Measurements from ENCODE around the gene CMTR2. TPM values are rescaled to one million over a fixed set of nuclear protein-coding genes. Genes with fewer than 3 reads are reported as not detected.

The CMTR2 gene
- total and polyA plus RNA-seq, 2 experiments from 2014 or later, result 6.0 to 19.0 TPM

DNA sequence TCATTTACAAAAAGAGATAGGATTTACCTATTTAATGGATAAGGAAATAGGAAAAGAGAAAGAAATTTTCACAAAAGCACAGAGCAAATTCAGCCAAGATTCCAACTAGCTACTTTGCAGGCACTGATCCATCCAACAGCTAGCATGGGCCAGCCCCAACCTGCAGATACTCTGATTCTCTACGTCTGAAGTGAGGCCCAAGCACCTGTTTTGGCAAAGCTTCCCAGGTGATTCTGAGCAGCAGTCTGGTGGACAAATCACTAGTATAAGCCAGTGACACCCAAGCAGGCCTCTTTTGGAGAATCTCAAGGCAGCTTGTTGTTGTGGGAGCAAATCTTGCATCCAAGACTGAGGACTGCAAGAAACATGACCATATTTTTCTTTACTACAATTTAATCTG is 48.4 kb upstream of the CMTR2 start:
- Histone ChIP-seq H2AFZ (no peak overlapping the region), H3K4me3 (no peak overlapping the region), H3K9me2 (ENCODE audit: insufficient read depth) (no peaks in the 10 kb centered on the region), H3F3A (replicated peaks; ENCODE audit: low read depth) (no peaks in the 10 kb centered on the region), H3K36me3 (ENCODE audit: insufficient read depth) (no peaks in the 10 kb centered on the region), H3K4me2 (no peak overlapping the region), H3K4me1 (ENCODE audit: insufficient read depth) (no peaks in the 10 kb centered on the region), H4K20me1 (replicated peaks; ENCODE audit: insufficient read depth) (no peaks in the 10 kb centered on the region), H3K27ac (ENCODE audit: low read depth) (no peak overlapping the region), H3K27me3 (ENCODE audit: insufficient read depth) (no peaks in the 10 kb centered on the region), H3K79me2 (replicated peaks; ENCODE audit: insufficient read depth) (no peaks in the 10 kb centered on the region)
- DNase-seq (ENCODE audit: low spot score) (no peak), ATAC-seq (no peak)
- no peaks in the 10 kb centered on the region; the same call in 2 of the 3 replicates for H3K4me1 Mint-ChIP-seq
- no peak overlapping the region for H3K27ac Mint-ChIP-seq
- TF ChIP-seq, protein P1, sequence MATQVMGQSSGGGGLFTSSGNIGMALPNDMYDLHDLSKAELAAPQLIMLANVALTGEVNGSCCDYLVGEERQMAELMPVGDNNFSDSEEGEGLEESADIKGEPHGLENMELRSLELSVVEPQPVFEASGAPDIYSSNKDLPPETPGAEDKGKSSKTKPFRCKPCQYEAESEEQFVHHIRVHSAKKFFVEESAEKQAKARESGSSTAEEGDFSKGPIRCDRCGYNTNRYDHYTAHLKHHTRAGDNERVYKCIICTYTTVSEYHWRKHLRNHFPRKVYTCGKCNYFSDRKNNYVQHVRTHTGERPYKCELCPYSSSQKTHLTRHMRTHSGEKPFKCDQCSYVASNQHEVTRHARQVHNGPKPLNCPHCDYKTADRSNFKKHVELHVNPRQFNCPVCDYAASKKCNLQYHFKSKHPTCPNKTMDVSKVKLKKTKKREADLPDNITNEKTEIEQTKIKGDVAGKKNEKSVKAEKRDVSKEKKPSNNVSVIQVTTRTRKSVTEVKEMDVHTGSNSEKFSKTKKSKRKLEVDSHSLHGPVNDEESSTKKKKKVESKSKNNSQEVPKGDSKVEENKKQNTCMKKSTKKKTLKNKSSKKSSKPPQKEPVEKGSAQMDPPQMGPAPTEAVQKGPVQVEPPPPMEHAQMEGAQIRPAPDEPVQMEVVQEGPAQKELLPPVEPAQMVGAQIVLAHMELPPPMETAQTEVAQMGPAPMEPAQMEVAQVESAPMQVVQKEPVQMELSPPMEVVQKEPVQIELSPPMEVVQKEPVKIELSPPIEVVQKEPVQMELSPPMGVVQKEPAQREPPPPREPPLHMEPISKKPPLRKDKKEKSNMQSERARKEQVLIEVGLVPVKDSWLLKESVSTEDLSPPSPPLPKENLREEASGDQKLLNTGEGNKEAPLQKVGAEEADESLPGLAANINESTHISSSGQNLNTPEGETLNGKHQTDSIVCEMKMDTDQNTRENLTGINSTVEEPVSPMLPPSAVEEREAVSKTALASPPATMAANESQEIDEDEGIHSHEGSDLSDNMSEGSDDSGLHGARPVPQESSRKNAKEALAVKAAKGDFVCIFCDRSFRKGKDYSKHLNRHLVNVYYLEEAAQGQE (IDR thresholded peaks at IDR 0.05; ENCODE audit: unreplicated experiment), result no peak
- TF ChIP-seq NANOG (IDR thresholded peaks at IDR 0.05; ENCODE audit: borderline replicate concordance) (no peak), ZNF114 (CRISPR knock-in tag; IDR thresholded peaks at IDR 0.05) (no peak), EZH2phosphoT487 (IDR thresholded peaks at IDR 0.05; ENCODE audit: unreplicated experiment) (no peak), JUNB (IDR thresholded peaks at IDR 0.05; ENCODE audit: unreplicated experiment) (no peak), CREB1 (CRISPR knock-in tag; IDR thresholded peaks at IDR 0.05; ENCODE audit: low read depth) (no peak), ZNF331 (CRISPR knock-in tag; IDR thresholded peaks at IDR 0.05; ENCODE audit: low read depth) (no peak), STAT1 (IDR thresholded peaks at IDR 0.05; ENCODE audit: unreplicated experiment) (no peak), POLR2AphosphoS5 (IDR thresholded peaks at IDR 0.05; ENCODE audit: low read depth) (no peak), EZH2 (IDR thresholded peaks at IDR 0.05; ENCODE audit: low read depth, unreplicated experiment) (no peak)
- TF ChIP-seq, protein P2, sequence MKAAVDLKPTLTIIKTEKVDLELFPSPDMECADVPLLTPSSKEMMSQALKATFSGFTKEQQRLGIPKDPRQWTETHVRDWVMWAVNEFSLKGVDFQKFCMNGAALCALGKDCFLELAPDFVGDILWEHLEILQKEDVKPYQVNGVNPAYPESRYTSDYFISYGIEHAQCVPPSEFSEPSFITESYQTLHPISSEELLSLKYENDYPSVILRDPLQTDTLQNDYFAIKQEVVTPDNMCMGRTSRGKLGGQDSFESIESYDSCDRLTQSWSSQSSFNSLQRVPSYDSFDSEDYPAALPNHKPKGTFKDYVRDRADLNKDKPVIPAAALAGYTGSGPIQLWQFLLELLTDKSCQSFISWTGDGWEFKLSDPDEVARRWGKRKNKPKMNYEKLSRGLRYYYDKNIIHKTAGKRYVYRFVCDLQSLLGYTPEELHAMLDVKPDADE (IDR thresholded peaks at IDR 0.05), result no peak
- TF ChIP-seq, protein P3, sequence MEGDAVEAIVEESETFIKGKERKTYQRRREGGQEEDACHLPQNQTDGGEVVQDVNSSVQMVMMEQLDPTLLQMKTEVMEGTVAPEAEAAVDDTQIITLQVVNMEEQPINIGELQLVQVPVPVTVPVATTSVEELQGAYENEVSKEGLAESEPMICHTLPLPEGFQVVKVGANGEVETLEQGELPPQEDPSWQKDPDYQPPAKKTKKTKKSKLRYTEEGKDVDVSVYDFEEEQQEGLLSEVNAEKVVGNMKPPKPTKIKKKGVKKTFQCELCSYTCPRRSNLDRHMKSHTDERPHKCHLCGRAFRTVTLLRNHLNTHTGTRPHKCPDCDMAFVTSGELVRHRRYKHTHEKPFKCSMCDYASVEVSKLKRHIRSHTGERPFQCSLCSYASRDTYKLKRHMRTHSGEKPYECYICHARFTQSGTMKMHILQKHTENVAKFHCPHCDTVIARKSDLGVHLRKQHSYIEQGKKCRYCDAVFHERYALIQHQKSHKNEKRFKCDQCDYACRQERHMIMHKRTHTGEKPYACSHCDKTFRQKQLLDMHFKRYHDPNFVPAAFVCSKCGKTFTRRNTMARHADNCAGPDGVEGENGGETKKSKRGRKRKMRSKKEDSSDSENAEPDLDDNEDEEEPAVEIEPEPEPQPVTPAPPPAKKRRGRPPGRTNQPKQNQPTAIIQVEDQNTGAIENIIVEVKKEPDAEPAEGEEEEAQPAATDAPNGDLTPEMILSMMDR (conservative IDR thresholded peaks at IDR 0.05; ENCODE audit: low read depth in 2 of 2), result no peak
- TF ChIP-seq, protein P4, sequence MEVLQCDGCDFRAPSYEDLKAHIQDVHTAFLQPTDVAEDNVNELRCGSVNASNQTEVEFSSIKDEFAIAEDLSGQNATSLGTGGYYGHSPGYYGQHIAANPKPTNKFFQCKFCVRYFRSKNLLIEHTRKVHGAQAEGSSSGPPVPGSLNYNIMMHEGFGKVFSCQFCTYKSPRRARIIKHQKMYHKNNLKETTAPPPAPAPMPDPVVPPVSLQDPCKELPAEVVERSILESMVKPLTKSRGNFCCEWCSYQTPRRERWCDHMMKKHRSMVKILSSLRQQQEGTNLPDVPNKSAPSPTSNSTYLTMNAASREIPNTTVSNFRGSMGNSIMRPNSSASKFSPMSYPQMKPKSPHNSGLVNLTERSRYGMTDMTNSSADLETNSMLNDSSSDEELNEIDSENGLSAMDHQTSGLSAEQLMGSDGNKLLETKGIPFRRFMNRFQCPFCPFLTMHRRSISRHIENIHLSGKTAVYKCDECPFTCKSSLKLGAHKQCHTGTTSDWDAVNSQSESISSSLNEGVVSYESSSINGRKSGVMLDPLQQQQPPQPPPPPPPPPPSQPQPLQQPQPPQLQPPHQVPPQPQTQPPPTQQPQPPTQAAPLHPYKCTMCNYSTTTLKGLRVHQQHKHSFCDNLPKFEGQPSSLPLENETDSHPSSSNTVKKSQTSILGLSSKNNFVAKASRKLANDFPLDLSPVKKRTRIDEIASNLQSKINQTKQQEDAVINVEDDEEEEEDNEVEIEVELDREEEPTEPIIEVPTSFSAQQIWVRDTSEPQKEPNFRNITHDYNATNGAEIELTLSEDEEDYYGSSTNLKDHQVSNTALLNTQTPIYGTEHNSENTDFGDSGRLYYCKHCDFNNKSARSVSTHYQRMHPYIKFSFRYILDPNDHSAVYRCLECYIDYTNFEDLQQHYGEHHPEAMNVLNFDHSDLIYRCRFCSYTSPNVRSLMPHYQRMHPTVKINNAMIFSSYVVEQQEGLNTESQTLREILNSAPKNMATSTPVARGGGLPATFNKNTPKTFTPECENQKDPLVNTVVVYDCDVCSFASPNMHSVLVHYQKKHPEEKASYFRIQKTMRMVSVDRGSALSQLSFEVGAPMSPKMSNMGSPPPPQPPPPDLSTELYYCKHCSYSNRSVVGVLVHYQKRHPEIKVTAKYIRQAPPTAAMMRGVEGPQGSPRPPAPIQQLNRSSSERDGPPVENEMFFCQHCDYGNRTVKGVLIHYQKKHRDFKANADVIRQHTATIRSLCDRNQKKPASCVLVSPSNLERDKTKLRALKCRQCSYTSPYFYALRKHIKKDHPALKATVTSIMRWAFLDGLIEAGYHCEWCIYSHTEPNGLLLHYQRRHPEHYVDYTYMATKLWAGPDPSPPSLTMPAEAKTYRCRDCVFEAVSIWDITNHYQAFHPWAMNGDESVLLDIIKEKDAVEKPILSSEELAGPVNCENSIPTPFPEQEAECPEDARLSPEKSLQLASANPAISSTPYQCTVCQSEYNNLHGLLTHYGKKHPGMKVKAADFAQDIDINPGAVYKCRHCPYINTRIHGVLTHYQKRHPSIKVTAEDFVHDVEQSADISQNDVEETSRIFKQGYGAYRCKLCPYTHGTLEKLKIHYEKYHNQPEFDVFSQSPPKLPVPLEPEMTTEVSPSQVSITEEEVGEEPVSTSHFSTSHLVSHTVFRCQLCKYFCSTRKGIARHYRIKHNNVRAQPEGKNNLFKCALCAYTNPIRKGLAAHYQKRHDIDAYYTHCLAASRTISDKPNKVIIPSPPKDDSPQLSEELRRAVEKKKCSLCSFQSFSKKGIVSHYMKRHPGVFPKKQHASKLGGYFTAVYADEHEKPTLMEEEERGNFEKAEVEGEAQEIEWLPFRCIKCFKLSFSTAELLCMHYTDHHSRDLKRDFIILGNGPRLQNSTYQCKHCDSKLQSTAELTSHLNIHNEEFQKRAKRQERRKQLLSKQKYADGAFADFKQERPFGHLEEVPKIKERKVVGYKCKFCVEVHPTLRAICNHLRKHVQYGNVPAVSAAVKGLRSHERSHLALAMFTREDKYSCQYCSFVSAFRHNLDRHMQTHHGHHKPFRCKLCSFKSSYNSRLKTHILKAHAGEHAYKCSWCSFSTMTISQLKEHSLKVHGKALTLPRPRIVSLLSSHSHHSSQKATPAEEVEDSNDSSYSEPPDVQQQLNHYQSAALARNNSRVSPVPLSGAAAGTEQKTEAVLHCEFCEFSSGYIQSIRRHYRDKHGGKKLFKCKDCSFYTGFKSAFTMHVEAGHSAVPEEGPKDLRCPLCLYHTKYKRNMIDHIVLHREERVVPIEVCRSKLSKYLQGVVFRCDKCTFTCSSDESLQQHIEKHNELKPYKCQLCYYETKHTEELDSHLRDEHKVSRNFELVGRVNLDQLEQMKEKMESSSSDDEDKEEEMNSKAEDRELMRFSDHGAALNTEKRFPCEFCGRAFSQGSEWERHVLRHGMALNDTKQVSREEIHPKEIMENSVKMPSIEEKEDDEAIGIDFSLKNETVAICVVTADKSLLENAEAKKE (CRISPR knock-in tag; IDR thresholded peaks at IDR 0.05), result no peak
- H3K27me3 Mint-ChIP-seq (ENCODE audit: insufficient read depth, low read depth, poor library complexity), result peaks cover 5% of the 10 kb centered on the region
- no peaks in the 10 kb centered on the region for H3K36me3 Mint-ChIP-seq (ENCODE audit: low read depth)
- H3K4me3 Mint-ChIP-seq, result no peak overlapping the region
- H3K9me3 Mint-ChIP-seq, result peaks cover 2% of the 10 kb centered on the region; the same call in 1 of the 3 replicates
